SU-DHL-6 (cell line): Measurements from ENCODE around the gene GET4.

Experiments used
- H2AFZ ChIP-seq: fragments of 200-600 bp; sonication (generic); 2 replicates; pipeline ENCODE4 v1.6.1; 2014; ENCODE audit warnings: low read depth, mild to moderate bottlenecking, moderate library complexity, mixed read lengths, antibody characterized with exemption, low read length; ENCODE audit not compliant: severe bottlenecking
- H3F3A ChIP-seq: fragments of 200-600 bp; shearing (Covaris generic); 2 replicates; pipeline ENCODE4 v1.6.0; 2016; ENCODE audit warnings: antibody characterized with exemption, mild to moderate bottlenecking; ENCODE audit not compliant: insufficient read depth
- H3K27ac ChIP-seq: fragments of 200-600 bp; sonication (generic); 2 replicates; pipeline ENCODE4 v1.5.1; 2016; ENCODE audit warnings: low read depth, mild to moderate bottlenecking, low read length, moderate library complexity, mixed read lengths
- H3K27me3 ChIP-seq: fragments of 200-600 bp; sonication (generic), shearing (Covaris generic); 2 replicates; pipeline ENCODE4 v1.6.0; 2014; ENCODE audit warnings: mild to moderate bottlenecking, low read length
- H3K36me3 ChIP-seq: fragments of 200-600 bp; sonication (generic); 2 replicates; pipeline ENCODE4 v1.6.1; 2014; ENCODE audit warnings: mild to moderate bottlenecking, low read length, mixed read lengths
- H3K4me2 ChIP-seq: fragments of 300-600, 200-600 bp; shearing (Covaris generic), sonication (generic); 2 replicates; pipeline ENCODE4 v1.6.0; 2014; ENCODE audit warnings: low read length, low read depth, mild to moderate bottlenecking; ENCODE audit not compliant: poor library complexity, severe bottlenecking
- H3K4me3 ChIP-seq: fragments of 200-600 bp; sonication (generic); 2 replicates; pipeline ENCODE4 v1.5.1; 2014; ENCODE audit warnings: antibody characterized with exemption, low read length, mild to moderate bottlenecking, mixed read lengths; ENCODE audit not compliant: insufficient read depth, poor library complexity, severe bottlenecking
- H3K79me2 ChIP-seq: fragments of 200-600 bp; sonication (generic); 2 replicates; pipeline ENCODE4 v1.6.1; 2014; ENCODE audit warnings: mild to moderate bottlenecking, low read length, moderate library complexity; ENCODE audit not compliant: insufficient read depth
- H3K9ac ChIP-seq: fragments of 200-600 bp; sonication (generic); 2 replicates; pipeline ENCODE4 v1.7.0; 2014; ENCODE audit warnings: mild to moderate bottlenecking, low read length
- H3K9me2 ChIP-seq: fragments of 200-600 bp; sonication (generic); replicated peaks from 2 replicates; pipeline ENCODE4 v1.6.1; 2014; ENCODE audit warnings: low read length; ENCODE audit not compliant: insufficient read depth
- H3K9me3 ChIP-seq: fragments of 200-600 bp; sonication (generic); 2 replicates; pipeline ENCODE4 v1.6.1; 2014; ENCODE audit warnings: low read length, mixed read lengths; ENCODE audit not compliant: insufficient read depth
- H4K20me1 ChIP-seq: fragments of 200-600 bp; sonication (generic); 2 replicates; pipeline ENCODE4 v1.6.1; 2014; ENCODE audit warnings: low read depth, mild to moderate bottlenecking, antibody characterized with exemption, low read length, moderate library complexity, mixed read lengths
- EZH2phosphoT487 ChIP-seq: fragments of 200-600 bp; sonication (generic), shearing (Covaris generic); conservative IDR thresholded peaks from 2 replicates; pipeline ENCODE4 v1.6.1; 2018; ENCODE audit warnings: mild to moderate bottlenecking, antibody characterized with exemption, low read length, moderate library complexity, mixed read lengths
- TF ChIP-seq, protein P1 (sequence below): fragments of 200-600 bp; sonication (generic); IDR thresholded peaks from one replicate; pipeline ENCODE4 v1.5.1; 2017; ENCODE audit warnings: antibody characterized with exemption, mild to moderate bottlenecking, low read length, moderate library complexity; ENCODE audit not compliant: insufficient read depth, poor library complexity, severe bottlenecking

Gene GET4

DNA sequence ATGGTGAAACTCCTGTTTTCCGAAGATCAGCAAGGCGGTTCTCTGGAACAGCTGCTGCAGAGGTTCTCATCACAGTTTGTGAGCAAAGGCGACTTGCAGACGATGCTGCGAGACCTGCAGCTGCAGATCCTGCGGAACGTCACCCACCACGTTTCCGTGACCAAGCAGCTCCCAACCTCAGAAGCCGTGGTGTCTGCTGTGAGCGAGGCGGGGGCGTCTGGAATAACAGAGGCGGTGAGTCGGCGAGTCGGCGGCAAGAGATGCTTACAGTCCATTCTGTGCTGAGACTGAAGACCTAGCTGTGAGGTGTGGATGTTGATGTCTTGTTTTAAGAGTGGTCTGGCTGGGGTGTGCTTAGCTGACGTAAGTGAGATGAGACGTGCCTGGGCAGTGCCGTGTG is 16.2 kb upstream of the GET4 start:
- H3K9me2 ChIP-seq = no peaks in the 10 kb centered on the region
- H3K27me3 ChIP-seq = no peaks in the 10 kb centered on the region
- no peaks in the 10 kb centered on the region for H3K9me3 ChIP-seq
- TF ChIP-seq, protein P1, sequence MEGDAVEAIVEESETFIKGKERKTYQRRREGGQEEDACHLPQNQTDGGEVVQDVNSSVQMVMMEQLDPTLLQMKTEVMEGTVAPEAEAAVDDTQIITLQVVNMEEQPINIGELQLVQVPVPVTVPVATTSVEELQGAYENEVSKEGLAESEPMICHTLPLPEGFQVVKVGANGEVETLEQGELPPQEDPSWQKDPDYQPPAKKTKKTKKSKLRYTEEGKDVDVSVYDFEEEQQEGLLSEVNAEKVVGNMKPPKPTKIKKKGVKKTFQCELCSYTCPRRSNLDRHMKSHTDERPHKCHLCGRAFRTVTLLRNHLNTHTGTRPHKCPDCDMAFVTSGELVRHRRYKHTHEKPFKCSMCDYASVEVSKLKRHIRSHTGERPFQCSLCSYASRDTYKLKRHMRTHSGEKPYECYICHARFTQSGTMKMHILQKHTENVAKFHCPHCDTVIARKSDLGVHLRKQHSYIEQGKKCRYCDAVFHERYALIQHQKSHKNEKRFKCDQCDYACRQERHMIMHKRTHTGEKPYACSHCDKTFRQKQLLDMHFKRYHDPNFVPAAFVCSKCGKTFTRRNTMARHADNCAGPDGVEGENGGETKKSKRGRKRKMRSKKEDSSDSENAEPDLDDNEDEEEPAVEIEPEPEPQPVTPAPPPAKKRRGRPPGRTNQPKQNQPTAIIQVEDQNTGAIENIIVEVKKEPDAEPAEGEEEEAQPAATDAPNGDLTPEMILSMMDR = no peak
- TF ChIP-seq EZH2phosphoT487 = no peak
- no peaks in the 10 kb centered on the region for H3K79me2 ChIP-seq
- H3K36me3 ChIP-seq = peaks cover 3% of the 10 kb centered on the region; the same call in 1 of the 2 replicates
- no peak overlapping the region for H3K9ac ChIP-seq
- H3F3A ChIP-seq = no peaks in the 10 kb centered on the region
- H4K20me1 ChIP-seq = no peaks in the 10 kb centered on the region
- no peak overlapping the region for H3K27ac ChIP-seq
- H3K4me3 ChIP-seq = no peak overlapping the region
- no peak overlapping the region for H2AFZ ChIP-seq
- H3K4me2 ChIP-seq = no peak overlapping the region

DNA sequence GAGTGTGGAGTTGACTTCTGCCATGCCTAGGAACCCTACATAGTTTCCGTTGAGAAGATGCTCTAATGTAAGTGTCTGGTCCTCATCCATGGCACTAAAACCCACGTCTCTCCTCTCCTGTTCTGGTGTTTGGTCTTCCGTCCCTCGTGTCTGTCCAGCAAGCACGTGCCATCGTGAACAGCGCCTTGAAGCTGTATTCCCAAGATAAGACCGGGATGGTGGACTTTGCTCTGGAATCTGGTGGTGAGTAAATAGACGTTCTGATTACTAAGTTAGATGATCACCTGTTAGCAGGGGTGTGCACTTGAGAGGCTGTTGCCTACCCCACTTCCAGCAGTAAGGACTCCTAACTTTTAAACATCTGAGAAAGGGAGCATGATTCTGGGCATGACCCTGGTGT is 15.1 kb upstream of the GET4 start:
- Histone ChIP-seq H4K20me1 (no peaks in the 10 kb centered on the region), H3K4me2 (no peak overlapping the region), H3K36me3 (peaks cover 3% of the 10 kb centered on the region; the same call in 1 of the 2 replicates), H3K27me3 (no peaks in the 10 kb centered on the region), H3K9ac (no peak overlapping the region), H2AFZ (no peak overlapping the region), H3K4me3 (no peak overlapping the region), H3K9me2 (no peaks in the 10 kb centered on the region), H3K27ac (no peak overlapping the region), H3K79me2 (no peaks in the 10 kb centered on the region), H3K9me3 (no peaks in the 10 kb centered on the region), H3F3A (no peaks in the 10 kb centered on the region)
- TF ChIP-seq, protein P1 = no peak
- TF ChIP-seq EZH2phosphoT487 = no peak

DNA sequence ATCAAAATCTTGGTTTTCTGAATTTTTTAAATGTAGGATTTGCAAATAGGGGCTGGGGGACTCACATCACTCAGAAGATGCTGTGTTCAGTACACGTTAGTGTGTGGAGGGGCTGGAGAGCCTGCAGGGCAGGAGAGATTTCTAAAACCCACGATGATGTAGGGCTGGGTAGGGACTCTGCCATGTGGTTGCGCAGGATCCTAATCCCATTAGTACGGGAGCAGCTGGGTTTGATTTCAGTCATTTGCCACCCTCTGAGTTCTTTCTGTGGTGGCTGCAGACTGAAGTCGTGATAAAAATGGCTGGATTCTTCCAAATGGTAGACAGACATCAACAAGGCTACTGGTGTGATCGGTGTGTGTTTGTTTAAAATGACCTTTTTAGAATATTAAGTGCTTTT is 14.2 kb upstream of the GET4 start:
- Histone ChIP-seq H3K9ac (no peak overlapping the region), H3K79me2 (no peaks in the 10 kb centered on the region), H2AFZ (no peak overlapping the region), H4K20me1 (no peaks in the 10 kb centered on the region), H3F3A (no peaks in the 10 kb centered on the region), H3K9me2 (no peaks in the 10 kb centered on the region), H3K9me3 (no peaks in the 10 kb centered on the region), H3K4me3 (no peak overlapping the region), H3K27ac (no peak overlapping the region), H3K36me3 (peaks cover 3% of the 10 kb centered on the region; the same call in 1 of the 2 replicates), H3K27me3 (no peaks in the 10 kb centered on the region), H3K4me2 (no peak overlapping the region)
- no peak for TF ChIP-seq EZH2phosphoT487
- TF ChIP-seq, protein P1 = no peak
